ENCODE results near the gene ADCYAP1R1.

ADCYAP1R1 gene

GRCh38 chr7:31004393-31004792 is 47.7 kb upstream of the ADCYAP1R1 start:
- no peaks in the 10 kb centered on the region for H3K36me3 ChIP-seq (ENCODE audit: control insufficient read depth, low read length)
- H3K9me2 ChIP-seq (replicated peaks; ENCODE audit: control insufficient read depth, low read length): no peaks in the 10 kb centered on the region
- H3K9me3 ChIP-seq (ENCODE audit: control insufficient read depth, insufficient read depth, low read length): no peaks in the 10 kb centered on the region
- H3K4me1 ChIP-seq (ENCODE audit: control insufficient read depth, low read length): no peaks in the 10 kb centered on the region
- no peak overlapping the region for H3K27ac ChIP-seq (ENCODE audit: low read depth, low read length)
- H3F3A ChIP-seq (ENCODE audit: control insufficient read depth, insufficient read depth): no peaks in the 10 kb centered on the region
- TF ChIP-seq EZH2phosphoT487 (IDR thresholded peaks at IDR 0.05; ENCODE audit: borderline replicate concordance, low read length) (no peak), CTCF (IDR thresholded peaks at IDR 0.05; ENCODE audit: low read depth, low read length, poor library complexity, severe bottlenecking) (no peak)
- no peaks in the 10 kb centered on the region for H3K79me2 ChIP-seq (ENCODE audit: control insufficient read depth, low read length)
- H3K4me3 ChIP-seq (ENCODE audit: low read length): no peak overlapping the region
- no peaks in the 10 kb centered on the region for H4K20me1 ChIP-seq (ENCODE audit: control insufficient read depth, insufficient read depth, low read depth, low read length)
- peaks cover 19% of the 10 kb centered on the region for H3K27me3 ChIP-seq (ENCODE audit: control insufficient read depth, low read length)
- H3K4me2 ChIP-seq (ENCODE audit: low read length): no peak overlapping the region

GRCh38 chr7:31006857-31007256 is 45.3 kb upstream of the ADCYAP1R1 start:
- Histone ChIP-seq H3K27me3 (ENCODE audit: control insufficient read depth, low read length) (peaks cover 28% of the 10 kb centered on the region), H3K79me2 (ENCODE audit: control insufficient read depth, low read length) (no peaks in the 10 kb centered on the region), H3K36me3 (ENCODE audit: control insufficient read depth, low read length) (no peaks in the 10 kb centered on the region), H3K4me1 (ENCODE audit: control insufficient read depth, low read length) (no peaks in the 10 kb centered on the region), H3K27ac (ENCODE audit: low read depth, low read length) (no peak overlapping the region), H4K20me1 (ENCODE audit: control insufficient read depth, insufficient read depth, low read depth, low read length) (no peaks in the 10 kb centered on the region), H3K9me3 (ENCODE audit: control insufficient read depth, insufficient read depth, low read length) (no peaks in the 10 kb centered on the region), H3K9me2 (replicated peaks; ENCODE audit: control insufficient read depth, low read length) (no peaks in the 10 kb centered on the region), H3K4me3 (ENCODE audit: low read length) (no peak overlapping the region), H3F3A (ENCODE audit: control insufficient read depth, insufficient read depth) (no peaks in the 10 kb centered on the region), H3K4me2 (ENCODE audit: low read length) (no peak overlapping the region)
- TF ChIP-seq EZH2phosphoT487 (IDR thresholded peaks at IDR 0.05; ENCODE audit: borderline replicate concordance, low read length) (no peak), CTCF (IDR thresholded peaks at IDR 0.05; ENCODE audit: low read depth, low read length, poor library complexity, severe bottlenecking) (no peak)

GRCh38 chr7:31007634-31008033 is 44.5 kb upstream of the ADCYAP1R1 start:
- H3K9me3 ChIP-seq (ENCODE audit: control insufficient read depth, insufficient read depth, low read length): no peaks in the 10 kb centered on the region
- H3F3A ChIP-seq (ENCODE audit: control insufficient read depth, insufficient read depth): no peaks in the 10 kb centered on the region
- H3K4me3 ChIP-seq (ENCODE audit: low read length): no peak overlapping the region
- no peak overlapping the region for H3K27ac ChIP-seq (ENCODE audit: low read depth, low read length)
- H3K9me2 ChIP-seq (replicated peaks; ENCODE audit: control insufficient read depth, low read length): no peaks in the 10 kb centered on the region
- no peaks in the 10 kb centered on the region for H3K4me1 ChIP-seq (ENCODE audit: control insufficient read depth, low read length)
- H3K27me3 ChIP-seq (ENCODE audit: control insufficient read depth, low read length): peaks cover 28% of the 10 kb centered on the region
- H3K36me3 ChIP-seq (ENCODE audit: control insufficient read depth, low read length): no peaks in the 10 kb centered on the region
- no peak overlapping the region for H3K4me2 ChIP-seq (ENCODE audit: low read length)
- H4K20me1 ChIP-seq (ENCODE audit: control insufficient read depth, insufficient read depth, low read depth, low read length): no peaks in the 10 kb centered on the region
- H3K79me2 ChIP-seq (ENCODE audit: control insufficient read depth, low read length): no peaks in the 10 kb centered on the region
- TF ChIP-seq EZH2phosphoT487 (IDR thresholded peaks at IDR 0.05; ENCODE audit: borderline replicate concordance, low read length) (no peak), CTCF (IDR thresholded peaks at IDR 0.05; ENCODE audit: low read depth, low read length, poor library complexity, severe bottlenecking) (no peak)

GRCh38 chr7:31014826-31015225 is 37.3 kb upstream of the ADCYAP1R1 start:
- H3K4me3 ChIP-seq (ENCODE audit: low read length): no peak overlapping the region
- TF ChIP-seq EZH2phosphoT487 (IDR thresholded peaks at IDR 0.05; ENCODE audit: borderline replicate concordance, low read length): no peak
- TF ChIP-seq CTCF (IDR thresholded peaks at IDR 0.05; ENCODE audit: low read depth, low read length, poor library complexity, severe bottlenecking): no peak
- peaks cover 5% of the 10 kb centered on the region for H3K27me3 ChIP-seq (ENCODE audit: control insufficient read depth, low read length)

More at GRCh38 chr7:31014826-31015225, 37.3 kb upstream of the ADCYAP1R1 start:
- Histone ChIP-seq H3K9me3 (ENCODE audit: control insufficient read depth, insufficient read depth, low read length) (no peaks in the 10 kb centered on the region), H3K79me2 (ENCODE audit: control insufficient read depth, low read length) (no peaks in the 10 kb centered on the region), H3F3A (ENCODE audit: control insufficient read depth, insufficient read depth) (no peaks in the 10 kb centered on the region), H4K20me1 (ENCODE audit: control insufficient read depth, insufficient read depth, low read depth, low read length) (no peaks in the 10 kb centered on the region), H3K4me1 (ENCODE audit: control insufficient read depth, low read length) (no peaks in the 10 kb centered on the region), H3K36me3 (ENCODE audit: control insufficient read depth, low read length) (no peaks in the 10 kb centered on the region), H3K4me2 (ENCODE audit: low read length) (no peak overlapping the region), H3K27ac (ENCODE audit: low read depth, low read length) (no peak overlapping the region), H3K9me2 (replicated peaks; ENCODE audit: control insufficient read depth, low read length) (no peaks in the 10 kb centered on the region)

All from DOHH2 (cell line).